ENCODE data around the gene MAP3K8.
"Not testable (repeated sequence)": the region's sequence is repeated elsewhere in the genome, so short reads cannot be mapped to it uniquely, and the experiment has no call there.

MAP3K8 gene

GRCh38 chr10:30422981-30423654 lies 10.9 kb upstream of the MAP3K8 start:
- DNase-seq (ENCODE audit: low read depth), result no peak

GRCh38 chr10:30423655-30424275 lies 10.2 kb upstream of the MAP3K8 start:
- not testable (repeated sequence) for DNase-seq (ENCODE audit: low read depth)

GRCh38 chr10:30425336-30426075 lies 8.5 kb upstream of the MAP3K8 start:
- DNase-seq (ENCODE audit: low read depth), result no peak

GRCh38 chr10:30430544-30431298 lies 3.3 kb upstream of the MAP3K8 start:
- DNase-seq (ENCODE audit: low read depth), result no peak

- DNase-seq (ENCODE audit: low read depth), result no peak
Measured at GRCh38 chr10:30431435-30431911, 2.5 kb upstream of the MAP3K8 start.

- no peak for DNase-seq (ENCODE audit: low read depth)
Measured at GRCh38 chr10:30432622-30433305, 1.2 kb upstream of the MAP3K8 start.

GRCh38 chr10:30433306-30433729 lies 666 bp upstream of the MAP3K8 start:
- DNase-seq (ENCODE audit: low read depth), result no peak

GRCh38 chr10:30434273-30435072 lies 489 bp downstream of the MAP3K8 start:
- no peak for DNase-seq (ENCODE audit: low read depth)

GRCh38 chr10:30435073-30435422 lies 1.1 kb downstream of the MAP3K8 start:
- no peak for DNase-seq (ENCODE audit: low read depth)

GRCh38 chr10:30435499-30436167 lies 1.6 kb downstream of the MAP3K8 start:
- not testable (repeated sequence) for DNase-seq (ENCODE audit: low read depth)

- DNase-seq (ENCODE audit: low read depth), result no peak
Measured at GRCh38 chr10:30436191-30436611, 2.2 kb downstream of the MAP3K8 start.

- no peak for DNase-seq (ENCODE audit: low read depth)
Measured at GRCh38 chr10:30436671-30437030, 2.7 kb downstream of the MAP3K8 start.

GRCh38 chr10:30437031-30437841 lies 3.3 kb downstream of the MAP3K8 start:
- DNase-seq (ENCODE audit: low read depth), result no peak

GRCh38 chr10:30438021-30438850 lies 4.3 kb downstream of the MAP3K8 start:
- no peak for DNase-seq (ENCODE audit: low read depth)

GRCh38 chr10:30439931-30440330 lies 5.9 kb downstream of the MAP3K8 start:
- no peak for DNase-seq (ENCODE audit: low read depth)

- DNase-seq (ENCODE audit: low read depth), result no peak
Measured at GRCh38 chr10:30442019-30442606, 8.1 kb downstream of the MAP3K8 start.

GRCh38 chr10:30443049-30443448 lies 9.1 kb downstream of the MAP3K8 start:
- no peak for DNase-seq (ENCODE audit: low read depth)

- no peak for DNase-seq (ENCODE audit: low read depth)
Measured at GRCh38 chr10:30445711-30446110, 11.7 kb downstream of the MAP3K8 start.
